Stimulated activated CD8-positive, alpha-beta memory T cell treated with anti-CD3 and anti-CD28 coated beads, Interleukin-12 subunit alpha, Interleukin-12 subunit beta, amount 100 ng/mL, for 24 hours (primary cell): ENCODE data around the gene GEMIN4.
"Not testable (repeated sequence)": the region's sequence is repeated elsewhere in the genome, so short reads cannot be mapped to it uniquely, and the experiment has no call there.

Experiments used
- DNase-seq: peaks from one replicate; pipeline ENCODE4 v3.0.0-alpha.2; 2020; ENCODE audit errors: extremely low read depth

The GEMIN4 gene

DNA sequence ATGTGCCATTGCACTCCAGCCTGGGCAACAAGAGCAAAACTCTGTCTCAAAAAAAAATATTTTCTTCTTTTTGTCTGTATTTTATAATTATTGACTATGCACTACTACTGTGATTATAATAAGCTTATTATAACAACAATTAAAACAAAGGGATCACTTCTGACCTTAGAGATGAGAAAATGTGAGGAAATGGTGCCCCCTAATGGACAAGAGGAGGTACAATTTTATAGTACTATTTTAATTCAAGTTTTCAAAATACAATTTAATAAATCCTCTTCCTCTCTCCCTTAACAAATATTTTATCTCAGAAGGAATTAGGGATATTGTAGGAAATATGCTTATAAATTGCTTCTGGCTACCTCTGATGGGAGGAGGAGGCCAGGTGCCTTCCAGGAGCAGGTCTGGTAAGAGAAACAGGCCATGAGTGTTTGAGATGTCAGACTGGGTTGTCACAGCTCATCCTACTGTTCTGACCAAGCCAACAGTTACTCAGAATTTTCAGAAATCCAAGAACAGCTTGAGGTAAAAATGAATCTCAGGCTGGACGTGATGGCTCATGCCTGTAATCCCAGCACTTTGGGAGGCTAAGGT lies 51.5 kb downstream of the GEMIN4 start:
- DNase-seq = no peak

- DNase-seq = no peak
Observed at GRCh38 chr17:699345-699744, 52.7 kb downstream of the GEMIN4 start.

- not testable (repeated sequence) for DNase-seq
Observed at GRCh38 chr17:698096-698495, 54.0 kb downstream of the GEMIN4 start.

- DNase-seq = no peak
Observed at GRCh38 chr17:697682-698081, 54.4 kb downstream of the GEMIN4 start.

GRCh38 chr17:696369-696768 lies 55.7 kb downstream of the GEMIN4 start:
- no peak for DNase-seq
